ENCODE measurements around the gene CIPC.
A peak's percentile ranks its signal among the peaks of the same experiment; 100 is the strongest.

CIPC gene

DNA sequence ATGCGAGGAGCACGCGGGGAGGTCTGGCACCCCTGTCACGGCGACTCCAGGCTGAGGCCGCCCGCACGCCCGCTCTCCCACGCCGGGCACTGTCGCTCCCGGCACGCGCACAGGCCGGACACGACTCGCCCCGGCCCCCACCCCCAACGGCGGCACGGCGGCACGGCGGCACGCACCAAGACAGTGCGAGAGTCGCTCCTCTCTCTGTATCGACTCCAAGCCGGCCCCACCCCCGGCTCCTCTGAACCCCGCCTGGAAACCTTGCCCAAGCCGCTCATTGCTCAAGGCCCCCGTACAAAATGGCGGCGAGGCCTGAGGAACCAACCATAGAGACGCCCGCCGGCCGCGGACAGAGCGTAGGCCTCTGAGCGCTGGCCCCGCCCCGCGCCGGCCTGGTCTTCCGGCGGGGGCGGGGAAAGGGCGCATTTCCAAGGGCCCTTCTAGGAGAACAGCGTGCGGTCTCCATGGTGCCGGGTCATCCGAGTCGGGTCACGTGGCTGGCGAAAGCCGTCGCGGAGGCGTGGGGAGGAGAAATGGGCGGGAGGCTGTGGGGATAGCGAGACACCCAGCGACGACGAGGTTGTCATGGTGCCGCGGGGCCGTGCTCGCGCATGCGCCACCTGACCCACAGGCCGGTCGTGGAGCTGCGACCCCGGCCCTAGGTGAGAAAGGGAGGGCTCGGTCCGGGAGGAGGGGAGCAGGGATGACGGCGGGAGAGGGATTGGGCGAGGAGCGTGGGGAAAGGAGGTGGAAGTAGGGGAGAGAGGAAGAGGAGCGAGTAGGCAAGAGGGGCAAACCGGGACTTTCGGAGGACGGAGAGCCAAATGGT lies at the start of gene CIPC:
Gene CIPC, plus strand, starts transcription at position 559 of the 829 bp plus-strand sequence. CDS start 7,451 bp downstream, outside the sequence.
- peak; percentile 100 for DNase-seq (ENCODE audit: low read depth, low spot score)

GRCh38 chr14:77051116-77051515 lies 46.9 kb upstream of the CIPC start:
- peak; percentile 28 for DNase-seq (ENCODE audit: low read depth, low spot score)

GRCh38 chr14:77052281-77053044 lies 45.6 kb upstream of the CIPC start:
- no peak for DNase-seq (ENCODE audit: low read depth, low spot score)

DNA sequence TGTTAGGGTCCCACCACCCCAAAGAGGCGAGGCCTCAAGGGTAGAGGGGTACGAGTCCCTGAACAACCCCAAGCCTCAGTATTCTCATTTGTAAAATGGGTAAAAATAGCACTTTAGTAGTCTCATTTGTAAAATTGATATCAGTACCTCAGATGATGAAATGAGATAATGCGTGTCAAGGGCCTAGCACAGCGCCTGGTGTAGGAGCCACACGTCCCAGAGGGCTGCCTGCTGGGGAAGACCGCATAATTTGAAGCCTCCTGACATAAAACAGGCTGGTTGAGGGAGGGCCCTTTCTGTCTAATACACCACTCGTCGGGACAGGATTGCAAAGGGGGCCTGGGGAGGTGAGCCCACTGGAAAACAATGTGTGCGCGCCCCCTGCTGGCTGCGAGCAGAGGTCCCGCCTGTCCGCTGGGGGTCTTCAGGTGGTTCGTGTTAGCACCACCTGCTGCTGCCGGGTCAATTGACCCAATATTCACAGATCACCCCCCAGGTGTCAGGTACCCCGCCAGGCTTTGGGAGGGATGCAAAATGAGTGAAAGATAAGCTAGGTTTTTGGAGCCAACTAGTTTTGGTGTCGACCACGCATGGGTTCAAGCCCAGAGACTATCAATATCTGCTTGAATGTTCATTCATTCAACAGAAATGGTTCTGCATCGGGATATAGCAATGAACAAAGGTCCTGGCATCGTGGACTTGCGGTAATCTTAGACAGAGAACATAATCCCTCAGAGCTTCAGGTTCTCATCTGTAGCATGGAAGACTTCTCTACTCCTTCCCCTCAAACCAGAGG lies 44.8 kb upstream of the CIPC start:
- DNase-seq (ENCODE audit: low read depth, low spot score), result peak; percentile 92

- DNase-seq (ENCODE audit: low read depth, low spot score), result no peak
Observed at GRCh38 chr14:77055306-77055705, 42.8 kb upstream of the CIPC start.

- DNase-seq (ENCODE audit: low read depth, low spot score), result no peak
Observed at GRCh38 chr14:77055981-77056380, 42.1 kb upstream of the CIPC start.

- DNase-seq (ENCODE audit: low read depth, low spot score), result no peak
Observed at GRCh38 chr14:77058117-77058516, 39.9 kb upstream of the CIPC start.

GRCh38 chr14:77058785-77059184 lies 39.3 kb upstream of the CIPC start:
- DNase-seq (ENCODE audit: low read depth, low spot score), result no peak

DNA sequence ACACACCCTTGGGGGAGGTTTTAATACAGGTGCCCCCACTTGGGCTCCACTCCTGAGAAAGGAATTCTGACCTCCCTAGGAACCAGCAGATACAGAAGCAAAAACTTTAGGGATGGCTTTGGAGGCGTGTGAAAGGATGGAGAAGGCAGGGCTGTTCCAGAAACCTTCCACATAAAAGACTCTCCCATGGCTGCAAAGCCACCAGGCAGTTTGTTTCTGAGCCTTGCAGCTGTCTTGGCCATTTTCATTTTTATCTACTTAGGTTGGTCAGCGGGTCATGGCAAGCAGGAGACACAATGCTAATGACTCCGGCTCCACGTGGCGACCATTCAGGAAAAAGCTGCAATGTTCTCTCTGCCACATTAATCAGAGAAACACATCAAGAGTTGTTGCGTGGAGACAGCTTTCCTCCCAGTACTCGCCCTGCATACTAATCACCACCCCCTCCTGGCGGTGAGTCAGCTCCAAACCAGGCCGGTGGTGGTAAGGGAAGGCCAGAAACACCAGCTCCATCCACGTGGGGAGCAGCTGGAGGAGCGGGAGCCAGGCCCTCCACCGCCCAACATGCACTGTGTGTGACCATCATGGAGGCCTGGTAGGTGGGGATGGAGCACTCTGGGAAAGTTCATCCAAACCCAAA lies 38.7 kb upstream of the CIPC start:
- DNase-seq (ENCODE audit: low read depth, low spot score), result peak; percentile 98

GRCh38 chr14:77061630-77062257 lies 36.3 kb upstream of the CIPC start:
- DNase-seq (ENCODE audit: low read depth, low spot score), result no peak

GRCh38 chr14:77062261-77062660 lies 35.8 kb upstream of the CIPC start:
- no peak for DNase-seq (ENCODE audit: low read depth, low spot score)

DNA sequence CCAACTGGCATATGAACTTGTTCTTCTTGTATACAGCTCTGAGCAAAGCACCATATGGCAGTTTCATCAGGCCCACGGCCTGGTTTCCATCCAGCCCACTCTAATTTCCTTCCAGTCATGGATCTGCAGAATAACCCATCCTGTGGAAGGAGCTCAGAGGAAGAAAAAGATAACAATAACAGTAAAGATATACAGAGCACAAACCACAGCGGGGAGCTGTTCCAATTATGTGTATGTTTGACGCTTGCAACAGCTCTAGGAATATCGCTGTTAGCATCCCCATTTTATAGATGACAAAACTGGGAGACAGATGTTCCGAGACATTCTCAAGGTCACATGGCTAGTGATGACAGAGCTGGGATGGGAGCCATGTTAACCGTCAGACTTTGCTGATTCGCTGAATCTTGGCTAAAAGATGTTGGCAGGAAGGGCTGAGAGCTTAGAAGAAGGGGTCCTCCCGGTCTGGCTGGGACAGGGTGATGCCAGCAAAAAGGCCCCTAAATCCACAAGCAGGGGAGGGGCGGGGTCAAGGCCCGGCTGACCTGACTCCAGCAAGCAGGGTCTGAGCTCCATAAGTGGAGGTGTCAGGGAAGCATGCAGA lies 34.4 kb upstream of the CIPC start:
- DNase-seq (ENCODE audit: low read depth, low spot score), result peak; percentile 56

DNA sequence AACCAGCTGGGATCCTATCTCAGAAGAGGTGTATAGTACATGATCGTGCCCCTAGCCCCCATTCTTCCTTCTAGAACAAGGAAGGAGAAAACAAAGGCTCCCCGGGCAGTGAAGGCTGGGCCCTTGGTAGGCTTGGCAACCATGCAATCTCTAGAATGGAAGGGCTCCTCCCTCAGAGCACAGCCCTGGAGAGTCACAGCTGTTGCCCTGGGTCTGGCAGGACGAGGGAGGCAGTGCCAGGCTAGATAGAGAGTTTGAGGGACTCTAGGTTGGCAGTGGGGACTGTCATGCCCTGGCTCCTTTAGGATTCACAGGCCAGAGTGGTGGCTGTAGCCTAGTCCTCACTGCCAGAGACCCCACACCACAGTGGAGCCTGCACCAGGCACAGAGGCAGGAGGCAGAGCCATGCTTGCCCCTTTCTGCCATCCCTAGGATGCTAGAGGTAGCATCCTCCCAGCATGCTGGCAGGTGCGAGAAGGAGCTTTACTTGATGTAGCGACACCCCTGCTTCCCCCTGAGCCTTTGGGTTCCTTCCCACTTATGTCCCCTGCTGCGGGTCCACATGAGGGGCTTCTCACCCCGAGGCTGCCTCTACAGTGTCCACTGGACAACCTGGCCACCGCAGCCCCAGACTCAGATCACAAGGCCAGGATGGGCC lies 33.4 kb upstream of the CIPC start:
- no peak for DNase-seq (ENCODE audit: low read depth, low spot score)

GRCh38 chr14:77065851-77066577 lies 32.0 kb upstream of the CIPC start:
- no peak for DNase-seq (ENCODE audit: low read depth, low spot score)

DNA sequence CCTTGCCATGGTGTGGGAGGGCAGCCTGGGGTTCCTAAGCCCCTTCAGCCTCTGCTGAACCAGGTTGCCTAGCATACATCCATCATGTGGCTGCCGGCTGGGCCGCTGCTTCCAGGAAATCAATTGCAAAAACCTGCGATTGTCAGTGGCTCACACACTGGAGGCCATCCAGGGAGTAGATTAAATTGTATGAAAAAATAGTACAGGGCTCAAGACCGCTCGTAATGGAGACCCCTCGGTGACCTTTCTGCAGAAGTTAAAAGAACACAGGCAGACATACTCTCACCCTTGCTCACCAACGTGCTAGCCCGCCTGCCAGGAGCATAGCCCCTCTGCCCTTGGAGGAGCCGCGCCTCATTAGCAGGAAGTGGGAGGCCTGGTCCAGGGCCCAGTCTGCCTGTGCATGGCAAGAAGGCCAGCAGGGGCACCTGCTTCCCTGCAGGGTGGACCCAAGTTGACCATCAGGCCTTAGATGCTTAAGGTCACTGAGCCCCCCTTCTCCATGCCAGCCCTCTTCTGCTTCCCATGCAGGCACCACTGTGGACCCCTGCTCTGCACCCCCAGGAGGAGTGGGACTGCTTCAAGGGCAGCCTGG lies 31.4 kb upstream of the CIPC start:
- DNase-seq (ENCODE audit: low read depth, low spot score), result no peak

- DNase-seq (ENCODE audit: low read depth, low spot score), result peak; percentile 85
Observed at GRCh38 chr14:77067632-77068516, 30.2 kb upstream of the CIPC start.

DNA sequence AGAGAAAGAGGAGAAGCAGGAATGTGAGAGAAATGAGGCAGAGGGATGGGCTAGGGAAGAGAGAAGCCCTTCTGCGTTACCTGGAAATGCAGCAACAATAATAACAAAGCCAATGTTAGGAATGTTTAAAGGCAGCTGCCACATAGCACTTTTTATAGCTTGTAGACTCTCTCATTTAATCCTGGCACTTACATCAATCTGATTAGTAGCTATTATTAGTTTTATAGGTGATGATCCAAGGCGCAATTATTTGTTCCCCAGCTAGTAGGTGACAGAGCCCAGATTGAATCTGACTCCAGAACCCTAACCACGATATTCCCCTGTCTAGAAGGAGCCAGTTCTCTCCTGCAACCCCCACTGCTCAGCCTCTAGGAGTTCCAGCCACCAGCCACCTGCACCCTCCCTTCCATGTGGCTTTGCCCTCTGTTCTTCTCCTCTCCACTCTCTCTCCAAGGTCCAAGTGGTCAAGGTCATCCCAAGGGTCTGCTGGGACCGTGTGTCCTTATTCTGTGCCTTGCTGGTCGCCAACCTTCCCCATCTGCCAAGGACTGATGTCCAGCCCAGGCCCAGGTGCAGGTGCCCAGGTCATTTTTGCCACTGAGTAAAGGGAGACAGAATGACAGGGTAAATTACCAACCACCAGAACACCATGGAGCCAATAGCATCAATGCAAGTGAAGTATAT lies 29.4 kb upstream of the CIPC start:
- no peak for DNase-seq (ENCODE audit: low read depth, low spot score)
